ENCODE results near the gene GRB2. TPM values are rescaled to one million over a fixed set of nuclear protein-coding genes. Genes with fewer than 3 reads are reported as not detected.

The GRB2 gene
- total RNA-seq, 2 donors from 2014 or later: 120 to 144 TPM

GRCh38 chr17:75356260-75356937 lies 49.1 kb downstream of the GRB2 start:
- Histone ChIP-seq H3K27me3 (replicated peaks; ENCODE audit: insufficient read depth) (no peaks in the 10 kb centered on the region), H3K4me3 (no peak overlapping the region), H3K36me3 (no peaks in the 10 kb centered on the region), H3K27ac (no peak overlapping the region), H3K4me1 (ENCODE audit: control insufficient read depth in 1 of 2, low read depth in 2 of 2) (peaks cover 3 to 19% of the 10 kb centered on the region in 2 donors), H3K9me3 (no peaks in the 10 kb centered on the region)
- ATAC-seq (ENCODE audit: insufficient number of reproducible peaks, low FRiP score, low read depth) (no peak), DNase-seq (ENCODE audit: low spot score) (no peak)
- TF ChIP-seq, protein P1, sequence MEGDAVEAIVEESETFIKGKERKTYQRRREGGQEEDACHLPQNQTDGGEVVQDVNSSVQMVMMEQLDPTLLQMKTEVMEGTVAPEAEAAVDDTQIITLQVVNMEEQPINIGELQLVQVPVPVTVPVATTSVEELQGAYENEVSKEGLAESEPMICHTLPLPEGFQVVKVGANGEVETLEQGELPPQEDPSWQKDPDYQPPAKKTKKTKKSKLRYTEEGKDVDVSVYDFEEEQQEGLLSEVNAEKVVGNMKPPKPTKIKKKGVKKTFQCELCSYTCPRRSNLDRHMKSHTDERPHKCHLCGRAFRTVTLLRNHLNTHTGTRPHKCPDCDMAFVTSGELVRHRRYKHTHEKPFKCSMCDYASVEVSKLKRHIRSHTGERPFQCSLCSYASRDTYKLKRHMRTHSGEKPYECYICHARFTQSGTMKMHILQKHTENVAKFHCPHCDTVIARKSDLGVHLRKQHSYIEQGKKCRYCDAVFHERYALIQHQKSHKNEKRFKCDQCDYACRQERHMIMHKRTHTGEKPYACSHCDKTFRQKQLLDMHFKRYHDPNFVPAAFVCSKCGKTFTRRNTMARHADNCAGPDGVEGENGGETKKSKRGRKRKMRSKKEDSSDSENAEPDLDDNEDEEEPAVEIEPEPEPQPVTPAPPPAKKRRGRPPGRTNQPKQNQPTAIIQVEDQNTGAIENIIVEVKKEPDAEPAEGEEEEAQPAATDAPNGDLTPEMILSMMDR (IDR thresholded peaks at IDR 0.05): no peak

- TF ChIP-seq, protein P1 (IDR thresholded peaks at IDR 0.05): no peak
- ATAC-seq (ENCODE audit: insufficient number of reproducible peaks, low FRiP score, low read depth): no peak
- peaks cover 3 to 6% of the 10 kb centered on the region in 2 donors for H3K4me1 ChIP-seq (ENCODE audit: control insufficient read depth in 1 of 2, low read depth in 2 of 2)
- no peak for DNase-seq (ENCODE audit: low spot score)
- H3K27me3 ChIP-seq (replicated peaks; ENCODE audit: insufficient read depth): no peaks in the 10 kb centered on the region
- H3K4me3 ChIP-seq: no peak overlapping the region
- H3K27ac ChIP-seq: no peak overlapping the region
- no peaks in the 10 kb centered on the region for H3K9me3 ChIP-seq
- H3K36me3 ChIP-seq: no peaks in the 10 kb centered on the region
These were observed 52.3 kb downstream of the GRB2 start for GRCh38 chr17:75353176-75353575.

DNA sequence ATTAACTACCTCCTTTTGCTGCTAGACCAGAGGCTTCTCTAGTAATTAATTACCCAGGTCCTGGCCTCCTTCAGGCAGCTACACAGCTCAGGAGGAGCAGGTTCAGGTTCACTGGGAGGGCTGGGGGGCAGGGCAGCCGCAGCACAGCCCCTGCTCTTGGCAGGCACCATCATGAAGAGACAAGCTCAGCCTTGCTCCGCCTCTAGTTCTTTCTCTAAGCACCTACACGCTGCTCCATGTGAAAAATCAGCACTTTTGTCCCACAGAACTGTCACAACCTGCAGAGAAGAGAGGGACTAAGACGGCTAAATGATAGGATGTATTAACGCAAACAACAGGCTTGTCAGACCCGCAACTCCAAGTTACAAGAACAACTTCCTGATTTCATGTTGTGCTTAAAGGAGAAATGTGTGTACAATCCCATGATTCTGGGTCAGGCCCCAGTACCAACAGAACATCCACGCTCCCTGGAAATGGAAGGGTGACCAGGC lies 53.4 kb downstream of the GRB2 start:
- no peak for ATAC-seq (ENCODE audit: insufficient number of reproducible peaks, low FRiP score, low read depth)
- Histone ChIP-seq H3K27ac (no peak overlapping the region), H3K36me3 (no peaks in the 10 kb centered on the region), H3K27me3 (replicated peaks; ENCODE audit: insufficient read depth) (no peaks in the 10 kb centered on the region), H3K4me3 (no peak overlapping the region), H3K4me1 (ENCODE audit: control insufficient read depth in 1 of 2, low read depth in 2 of 2) (peaks cover 3 to 11% of the 10 kb centered on the region in 2 donors), H3K9me3 (no peaks in the 10 kb centered on the region)
- TF ChIP-seq, protein P1 (IDR thresholded peaks at IDR 0.05): no peak
- DNase-seq (ENCODE audit: low spot score): no peak

DNA sequence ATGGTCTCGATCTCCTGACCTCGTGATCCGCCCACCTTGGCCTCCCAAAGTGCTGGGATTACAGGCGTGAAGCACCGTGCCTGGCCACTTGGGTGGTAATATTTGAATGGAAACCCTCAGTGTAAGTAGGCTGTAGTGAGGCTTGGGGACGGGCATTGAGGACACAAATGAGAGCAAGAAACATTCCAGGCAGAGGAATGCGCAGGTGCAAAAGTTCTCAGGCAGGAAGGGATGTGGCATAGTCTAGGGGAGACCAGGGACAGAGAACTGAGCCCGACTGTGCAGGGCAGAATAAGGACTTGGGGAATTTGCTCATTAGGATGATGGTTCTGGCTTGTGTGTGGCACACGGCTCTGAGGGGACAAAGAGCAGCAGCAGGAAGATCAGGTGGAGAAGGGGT lies 54.8 kb downstream of the GRB2 start:
- H3K27me3 ChIP-seq (replicated peaks; ENCODE audit: insufficient read depth): no peaks in the 10 kb centered on the region
- H3K9me3 ChIP-seq: no peaks in the 10 kb centered on the region
- no peak overlapping the region for H3K4me3 ChIP-seq
- H3K4me1 ChIP-seq (ENCODE audit: control insufficient read depth in 1 of 2, low read depth in 2 of 2): peaks cover 3 to 14% of the 10 kb centered on the region in 2 donors
- TF ChIP-seq, protein P1 (IDR thresholded peaks at IDR 0.05): no peak
- ATAC-seq (ENCODE audit: insufficient number of reproducible peaks, low FRiP score, low read depth) (no peak), DNase-seq (ENCODE audit: low spot score) (no peak)
- H3K36me3 ChIP-seq: no peaks in the 10 kb centered on the region
- no peak overlapping the region for H3K27ac ChIP-seq

DNA sequence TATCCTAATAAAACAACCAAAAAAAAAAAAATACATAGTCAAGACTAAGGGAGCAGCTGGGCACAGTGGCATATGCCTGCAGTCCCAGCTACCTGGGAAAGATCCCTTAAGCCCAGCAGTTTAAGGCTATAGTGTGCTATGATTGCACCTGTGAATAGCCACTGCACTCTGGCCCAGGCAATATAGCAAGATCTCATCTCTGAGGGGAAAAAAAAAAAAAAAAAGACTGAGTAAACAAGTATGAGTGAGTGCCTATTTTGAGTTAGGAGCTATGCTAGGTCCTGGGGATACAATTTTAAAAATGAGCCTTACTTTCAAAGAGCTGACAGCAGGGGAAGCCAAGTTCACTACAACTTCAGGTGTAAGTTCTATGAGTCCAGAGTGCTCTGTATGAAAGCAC lies 55.4 kb downstream of the GRB2 start:
- DNase-seq (ENCODE audit: low spot score) (no peak), ATAC-seq (ENCODE audit: insufficient number of reproducible peaks, low FRiP score, low read depth) (no peak)
- Histone ChIP-seq H3K4me3 (no peak overlapping the region), H3K4me1 (ENCODE audit: control insufficient read depth in 1 of 2, low read depth in 2 of 2) (peaks cover 3 to 14% of the 10 kb centered on the region in 2 donors), H3K27ac (no peak overlapping the region), H3K27me3 (replicated peaks; ENCODE audit: insufficient read depth) (no peaks in the 10 kb centered on the region), H3K36me3 (no peaks in the 10 kb centered on the region), H3K9me3 (no peaks in the 10 kb centered on the region)
- TF ChIP-seq, protein P1 (IDR thresholded peaks at IDR 0.05): no peak

Measured in thoracic aorta (tissue), 2 donors.